ENCODE results near the gene PKP3.
"Not testable (repeated sequence)": the region's sequence is repeated elsewhere in the genome, so short reads cannot be mapped to it uniquely, and the experiment has no call there.

The PKP3 gene

GRCh38 chr11:394034-394857 is at the start of gene PKP3:
PKP3 (plus strand) TSS chr11:394209; CDS start chr11:394293, 84 bp downstream.
- no peak for DNase-seq (ENCODE audit: low spot score)

GRCh38 chr11:344836-345578 is 49.0 kb upstream of the PKP3 start:
- no peak for DNase-seq (ENCODE audit: low spot score)

GRCh38 chr11:346529-346928 is 47.5 kb upstream of the PKP3 start:
- no peak for DNase-seq (ENCODE audit: low spot score)

- not testable (repeated sequence) for DNase-seq (ENCODE audit: low spot score)
Measured at GRCh38 chr11:349270-349954, 44.6 kb upstream of the PKP3 start.

- DNase-seq (ENCODE audit: low spot score), result not testable (repeated sequence)
Measured at GRCh38 chr11:350033-350722, 43.8 kb upstream of the PKP3 start.

- DNase-seq (ENCODE audit: low spot score), result no peak
Measured at GRCh38 chr11:350723-351255, 43.2 kb upstream of the PKP3 start.

GRCh38 chr11:351411-351810 is 42.6 kb upstream of the PKP3 start:
- no peak for DNase-seq (ENCODE audit: low spot score)

- no peak for DNase-seq (ENCODE audit: low spot score)
Measured at GRCh38 chr11:352456-353031, 41.5 kb upstream of the PKP3 start.

GRCh38 chr11:353179-353873 is 40.7 kb upstream of the PKP3 start:
- DNase-seq (ENCODE audit: low spot score), result peak; percentile 58

- peak; percentile 64 for DNase-seq (ENCODE audit: low spot score)
Measured at GRCh38 chr11:355581-356458, 38.2 kb upstream of the PKP3 start.

- no peak for DNase-seq (ENCODE audit: low spot score)
Measured at GRCh38 chr11:356610-357009, 37.4 kb upstream of the PKP3 start.

GRCh38 chr11:357582-357981 is 36.4 kb upstream of the PKP3 start:
- no peak for DNase-seq (ENCODE audit: low spot score)

GRCh38 chr11:358129-358800 is 35.7 kb upstream of the PKP3 start:
- no peak for DNase-seq (ENCODE audit: low spot score)

- DNase-seq (ENCODE audit: low spot score), result no peak
Measured at GRCh38 chr11:359181-359714, 34.8 kb upstream of the PKP3 start.

GRCh38 chr11:360326-361280 is 33.4 kb upstream of the PKP3 start:
- no peak for DNase-seq (ENCODE audit: low spot score)

GRCh38 chr11:362642-363442 is 31.2 kb upstream of the PKP3 start:
- no peak for DNase-seq (ENCODE audit: low spot score)

- DNase-seq (ENCODE audit: low spot score), result not testable (repeated sequence)
Measured at GRCh38 chr11:363443-363805, 30.6 kb upstream of the PKP3 start.
